CD14-positive monocyte (primary cell): ENCODE measurements around the gene LCOR. TPM values are rescaled to one million over a fixed set of nuclear protein-coding genes. Genes with fewer than 3 reads are reported as not detected.
A peak's percentile ranks its signal among the peaks of the same experiment; 100 is the strongest.
"Not testable (repeated sequence)": the region's sequence is repeated elsewhere in the genome, so short reads cannot be mapped to it uniquely, and the experiment has no call there.

Source experiments
- DNase-seq, 3 donors: peaks; one replicate each; pipeline ENCODE4 v3.0.0-alpha.2; 2011 to 2022
- H2AFZ ChIP-seq: 2 replicates; pipeline ENCODE4 v1.6.0; 2012; ENCODE audit warnings: mild to moderate bottlenecking, low read depth, low read length, inconsistent platforms; ENCODE audit not compliant: insufficient read depth, poor library complexity, severe bottlenecking
- H3K27ac ChIP-seq, 2 donors: 1 replicate in 1 of 2; 2 replicates in 1 of 2; pipeline ENCODE4 v1.5.1; 2012 to 2013; ENCODE audit warnings: low read length in 2 of 2, control low read depth in 1 of 2, inconsistent platforms in 1 of 2, low read depth in 1 of 2, mild to moderate bottlenecking in 1 of 2
- H3K27me3 ChIP-seq, 2 donors: one replicate each; pipeline versions ENCODE4 v1.6.0 to v1.6.1; 2011 to 2013; ENCODE audit warnings: low read length in 2 of 2; ENCODE audit not compliant: control insufficient read depth in 2 of 2, insufficient read depth in 2 of 2
- H3K36me3 ChIP-seq, 2 donors: replicated peaks in 1 of 2; 1 replicate in 1 of 2; 2 replicates in 1 of 2; pipeline versions ENCODE4 v1.5.1 to v1.6.1; 2012 to 2013; ENCODE audit warnings: low read length in 2 of 2, control low read depth in 1 of 2, inconsistent platforms in 1 of 2, mild to moderate bottlenecking in 1 of 2; ENCODE audit not compliant: insufficient read depth in 2 of 2, control insufficient read depth in 1 of 2
- H3K4me1 ChIP-seq, 2 donors: 1 replicate in 1 of 2; 2 replicates in 1 of 2; pipeline versions ENCODE4 v1.5.1 to v1.6.1; 2012 to 2013; ENCODE audit warnings: low read length in 2 of 2, control low read depth in 1 of 2, inconsistent platforms in 1 of 2, mild to moderate bottlenecking in 1 of 2, moderate library complexity in 1 of 2; ENCODE audit not compliant: insufficient read depth in 2 of 2, control insufficient read depth in 1 of 2
- H3K4me2 ChIP-seq: replicated peaks from 2 replicates; pipeline ENCODE3; 2012; ENCODE audit warnings: low read length, moderate library complexity, mild to moderate bottlenecking; ENCODE audit not compliant: poor library complexity, severe bottlenecking; ENCODE audit errors: extremely low read depth
- H3K4me3 ChIP-seq, 3 experiments: fragments of 200-600 bp in 1 of 3; sonication (generic) in 1 of 3; replicated peaks in 1 of 3; 1 replicate in 2 of 3; 2 replicates in 1 of 3; pipeline ENCODE4 v1.5.1; 2011 to 2013; ENCODE audit warnings: low read length in 3 of 3, mild to moderate bottlenecking in 3 of 3, control low read depth in 2 of 3, low read depth in 2 of 3, inconsistent platforms in 1 of 3, moderate library complexity in 1 of 3
- H3K79me2 ChIP-seq: 2 replicates; pipeline ENCODE4 v1.6.0; 2012; ENCODE audit warnings: mild to moderate bottlenecking, control low read depth, inconsistent platforms, low read length, moderate library complexity; ENCODE audit not compliant: insufficient read depth
- H3K9ac ChIP-seq: 2 replicates; pipeline ENCODE4 v1.6.0; 2017; ENCODE audit warnings: low read length, mild to moderate bottlenecking; ENCODE audit not compliant: insufficient read depth, poor library complexity, severe bottlenecking
- H3K9me3 ChIP-seq, 2 donors: replicated peaks in 1 of 2; 1 replicate in 1 of 2; 2 replicates in 1 of 2; pipeline versions ENCODE4 v1.5.1 to v1.6.1; 2012 to 2013; ENCODE audit warnings: low read length in 2 of 2, control low read depth in 1 of 2; ENCODE audit not compliant: control insufficient read depth in 1 of 2, insufficient read depth in 1 of 2
- H4K20me1 ChIP-seq: 2 replicates; pipeline ENCODE4 v1.6.0; 2012; ENCODE audit warnings: mild to moderate bottlenecking, low read length, control low read depth, moderate library complexity; ENCODE audit not compliant: insufficient read depth
- H3K27ac Mint-ChIP-seq, 7 donors: one replicate each; pipeline ENCODE4 v1.8.0; 2020; ENCODE audit warnings: mild to moderate bottlenecking in 7 of 7, mixed read lengths in 7 of 7, moderate library complexity in 6 of 7, inconsistent platforms in 2 of 7
- H3K27me3 Mint-ChIP-seq, 3 donors: one replicate each; pipeline ENCODE4 v1.8.0; 2021 to 2022; ENCODE audit warnings: low read depth in 3 of 3, mild to moderate bottlenecking in 3 of 3, mixed read lengths in 3 of 3, moderate library complexity in 3 of 3, inconsistent platforms in 1 of 3
- H3K36me3 Mint-ChIP-seq, 2 donors: one replicate each; pipeline ENCODE4 v1.8.0; 2020; ENCODE audit warnings: mixed read lengths in 2 of 2, inconsistent platforms in 1 of 2, mild to moderate bottlenecking in 1 of 2
- H3K4me1 Mint-ChIP-seq: one replicate; pipeline ENCODE4 v1.8.0; 2020; ENCODE audit warnings: mild to moderate bottlenecking, mixed read lengths
- H3K4me3 Mint-ChIP-seq, 2 donors: one replicate each; pipeline ENCODE4 v1.8.0; 2020; ENCODE audit warnings: mild to moderate bottlenecking in 2 of 2, mixed read lengths in 2 of 2, moderate library complexity in 1 of 2
- H3K9me3 Mint-ChIP-seq, 7 donors: one replicate each; pipeline ENCODE4 v1.8.0; 2020 to 2022; ENCODE audit warnings: mixed read lengths in 7 of 7, mild to moderate bottlenecking in 6 of 7, moderate library complexity in 6 of 7, inconsistent platforms in 2 of 7
- CTCF ChIP-seq: fragments of 200-600 bp; IDR thresholded peaks from one replicate; pipeline ENCODE4 v1.8.0; 2022; ENCODE audit warnings: antibody characterized with exemption, mild to moderate bottlenecking
- WGBS: methylation state at CpG from one replicate; pipeline ENCODE4 v1.1.5; 2013; ENCODE audit warnings: missing lambda C conversion rate; ENCODE audit not compliant: insufficient coverage; 5-methylcytosine and 5-hydroxymethylcytosine counted together
- intact Hi-C, 2 donors: fragments of 100-400 bp; cut with micrococcal nuclease; formaldehyde crosslinking; loops; one replicate each; pipeline versions ENCODE4 v1.15.0 to v1.15.1; 2023
- polyA plus RNA-seq, 3 donors: library from polyadenylated mRNA; depleted of rRNA in 1 of 3; unstranded in 2 of 3; stranded (reverse) in 1 of 3; fragments of 300-500 nt in 2 of 3; fragments of >200 nt in 1 of 3; fragmentation: Illumina TruSeq in 2 of 3; gene quantifications; 1 replicate in 2 of 3; 2 replicates in 1 of 3; pipeline ENCODE4 v1.2.3, GENCODE V29; 2012 to 2021

Gene LCOR
- polyA plus RNA-seq, 3 donors = 5.7 to 11.8 (median 10.0) TPM

DNA sequence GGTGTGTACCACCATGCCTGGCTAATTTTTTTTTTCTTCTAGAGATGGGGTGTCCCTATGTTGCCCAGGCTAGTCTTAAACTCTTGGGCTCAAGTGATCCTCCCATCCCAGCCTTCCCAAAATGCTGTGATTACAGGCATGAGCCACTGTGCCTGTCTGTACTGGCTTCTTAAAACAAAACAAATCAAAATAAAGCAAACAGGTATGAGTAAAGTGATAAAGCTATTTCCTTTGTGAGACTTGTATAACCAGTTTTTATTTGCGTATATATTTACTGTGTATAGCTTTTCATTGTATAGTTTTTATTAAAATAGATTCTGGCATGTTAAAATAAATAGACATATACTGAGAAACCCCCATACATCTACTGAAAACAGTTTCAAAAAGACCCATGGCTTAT is 14.3 kb downstream of the LCOR start:
- Histone ChIP-seq H3K27me3 (no peaks in the 10 kb centered on the region), H4K20me1 (peaks cover 99% of the 10 kb centered on the region), H3K9ac (no peak overlapping the region), H2AFZ (no peak overlapping the region), H3K27ac (no peak overlapping the region), H3K9me3 (no peaks in the 10 kb centered on the region), H3K79me2 (peaks cover 99% of the 10 kb centered on the region), H3K36me3 (peaks cover 3 to 11% of the 10 kb centered on the region in 2 donors), H3K4me1 (peaks cover 8 to 10% of the 10 kb centered on the region in 2 donors), H3K4me2 (no peak overlapping the region), H3K4me3 (no peak overlapping the region)
- Mint-ChIP-seq H3K4me1 (peaks cover 25% of the 10 kb centered on the region), H3K4me3 (no peak overlapping the region), H3K9me3 (no peaks in the 10 kb centered on the region), H3K27me3 (no peaks in the 10 kb centered on the region), H3K36me3 (peaks cover 13 to 16% of the 10 kb centered on the region in 2 donors), H3K27ac (peak overlapping the region in 3 of 7 donors; percentile 26 to 50 (median 36))
- WGBS = no CpG with 5 or more reads among the region's 1 CpG
- DNase-seq = no peak
- intact Hi-C loops = no loop called here
- TF ChIP-seq CTCF = no peak

DNA sequence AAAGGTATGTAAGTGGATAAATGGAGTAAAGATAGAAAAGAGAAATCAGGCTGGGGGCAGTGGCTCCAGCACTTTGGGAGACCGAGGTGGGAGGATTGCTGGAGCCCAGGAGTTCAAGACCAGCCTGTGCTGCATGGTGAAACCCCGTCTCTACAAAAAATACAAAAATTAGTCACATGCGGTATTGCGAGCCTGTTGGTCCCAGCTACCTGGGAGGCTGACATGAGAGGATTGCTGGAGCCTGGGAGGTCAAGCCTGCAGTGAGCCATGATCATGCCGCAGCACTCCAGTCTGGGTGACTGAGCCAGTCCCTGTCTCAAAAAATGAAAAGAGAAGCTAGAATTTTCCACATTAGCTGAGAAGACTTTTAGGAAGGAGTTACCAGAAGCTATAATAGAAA is 14.8 kb downstream of the LCOR start:
- H3K4me3 ChIP-seq = no peak overlapping the region
- no peak for DNase-seq
- peaks cover 99% of the 10 kb centered on the region for H4K20me1 ChIP-seq
- no peak overlapping the region for H3K9ac ChIP-seq
- Mint-ChIP-seq H3K27ac (peak overlapping the region in 5 of 7 donors; percentile 16 to 82 (median 69)), H3K27me3 (no peaks in the 10 kb centered on the region), H3K4me1 (peaks cover 24% of the 10 kb centered on the region), H3K4me3 (no peak overlapping the region), H3K9me3 (no peaks in the 10 kb centered on the region), H3K36me3 (peaks cover 13 to 20% of the 10 kb centered on the region in 2 donors)
- H3K27me3 ChIP-seq = no peaks in the 10 kb centered on the region
- 100% methylated on average over 2 of the region's 5 CpGs for WGBS
- no peak overlapping the region for H3K27ac ChIP-seq
- no peak overlapping the region for H3K4me2 ChIP-seq
- intact Hi-C loops = no loop called here
- no peak overlapping the region for H2AFZ ChIP-seq
- H3K79me2 ChIP-seq = peaks cover 99% of the 10 kb centered on the region
- TF ChIP-seq CTCF = no peak
- H3K36me3 ChIP-seq = peaks cover 3 to 16% of the 10 kb centered on the region in 2 donors
- no peaks in the 10 kb centered on the region for H3K9me3 ChIP-seq
- H3K4me1 ChIP-seq = peaks cover 4 to 6% of the 10 kb centered on the region in 2 donors

DNA sequence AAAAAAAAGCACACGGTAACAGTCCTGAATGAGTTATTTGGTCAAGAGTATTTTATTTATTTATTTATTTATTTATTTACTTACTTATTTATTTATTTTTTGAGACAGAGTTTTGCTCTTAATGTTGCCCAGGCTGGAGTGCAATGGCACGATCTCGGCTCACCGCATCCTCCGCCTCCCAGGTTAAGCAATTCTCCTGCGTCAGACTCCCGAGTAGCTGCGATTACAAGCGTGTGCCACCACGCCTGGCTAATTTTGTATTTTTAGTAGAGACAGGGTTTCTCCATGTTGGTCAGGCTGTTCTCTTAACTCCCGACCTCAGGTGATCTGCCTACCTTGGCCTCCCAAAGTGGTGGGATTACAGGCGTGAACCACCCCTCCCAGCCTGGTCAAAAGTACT is 15.3 kb downstream of the LCOR start:
- H4K20me1 ChIP-seq = peaks cover 99% of the 10 kb centered on the region
- intact Hi-C loops, H3K4me3 ChIP-seq, H2AFZ ChIP-seq, H3K27me3 ChIP-seq, H3K4me2 ChIP-seq, DNase-seq, H3K4me3 Mint-ChIP-seq, H3K9ac ChIP-seq, H3K4me1 ChIP-seq, H3K9me3 Mint-ChIP-seq, H3K27ac ChIP-seq, H3K27me3 Mint-ChIP-seq, H3K9me3 ChIP-seq: not testable (repeated sequence)
- Mint-ChIP-seq H3K27ac (peak overlapping the region in 3 of 7 donors; percentile 16 to 80 (median 69)), H3K36me3 (peaks cover 13 to 23% of the 10 kb centered on the region in 2 donors), H3K4me1 (peaks cover 22% of the 10 kb centered on the region)
- H3K79me2 ChIP-seq = peaks cover 99% of the 10 kb centered on the region
- WGBS = no CpG with 5 or more reads among the region's 12 CpGs
- peaks cover 3 to 16% of the 10 kb centered on the region in 2 donors for H3K36me3 ChIP-seq
